Frontal cortex (tissue), 4 donors: ENCODE results near the gene NARS2. TPM values are rescaled to one million over a fixed set of nuclear protein-coding genes. Genes with fewer than 3 reads are reported as not detected.

ENCODE experiments used
- DNase-seq, 2 donors: peaks; one replicate each; pipeline ENCODE4 v3.0.0; 2012; ENCODE audit warnings: low spot score in 2 of 2
- FAIRE-seq: peaks from 2 replicates; lab custom pipeline; 2012; peaks lifted over from hg19 to GRCh38; lab: Jason Lieb, UNC
- total RNA-seq: library from RNA; depleted of rRNA; stranded (reverse); fragments of >200 nt; gene quantifications from one replicate; pipeline ENCODE4 v1.2.3, GENCODE V29; 2014
- donor health status: control.
- donor health status: control.
- donor health status: control.

Gene NARS2
- total RNA-seq, 1 donor from 2014 or later: 39.5 TPM

DNA sequence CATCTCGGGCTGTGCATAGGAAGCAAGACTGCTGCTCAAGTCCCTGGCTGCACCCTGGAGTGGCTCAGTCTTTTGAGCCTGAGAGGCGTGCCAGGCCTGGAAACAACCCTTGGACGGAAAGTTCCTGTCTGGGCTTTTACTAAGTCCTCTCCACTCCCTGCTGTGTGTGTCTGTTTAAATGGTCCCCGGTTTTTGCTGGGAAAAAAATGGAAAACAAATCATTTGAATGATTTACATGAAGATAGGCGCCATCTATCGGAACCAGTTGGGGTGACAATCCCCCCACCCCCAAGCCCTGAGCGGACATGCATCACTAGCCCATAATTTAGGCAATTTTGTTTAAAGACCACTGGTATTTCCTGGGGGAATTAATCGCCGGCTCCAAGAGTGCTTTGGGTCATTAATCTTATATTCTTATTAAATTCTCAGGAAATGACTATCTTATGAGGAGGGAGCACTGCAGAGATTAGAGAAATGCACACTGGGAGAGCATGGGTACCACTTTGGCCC, 154.4 kb downstream of the NARS2 start:
- DNase-seq (peak; percentile 45 to 54), FAIRE-seq (no peak)

DNA sequence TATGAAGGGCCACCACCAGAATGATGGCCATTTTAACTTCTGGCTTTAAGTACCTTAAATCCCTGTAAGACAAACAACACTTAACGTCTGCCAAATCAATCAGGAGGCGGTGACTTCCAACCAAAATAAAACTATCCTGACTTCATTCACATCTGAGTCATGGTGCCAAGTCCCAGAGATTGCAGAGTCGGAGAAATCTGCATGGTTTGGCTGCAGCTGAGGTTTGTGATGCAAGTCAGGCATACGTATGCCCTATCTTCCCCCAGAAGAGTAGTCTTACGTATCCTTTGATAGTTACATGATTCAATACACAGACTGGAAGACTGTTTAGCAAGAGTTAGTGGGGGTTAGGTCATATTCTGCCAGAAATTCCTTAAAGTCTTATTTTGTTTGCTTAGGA, 155.3 kb downstream of the NARS2 start:
- no peak for DNase-seq
- FAIRE-seq: no peak

DNA sequence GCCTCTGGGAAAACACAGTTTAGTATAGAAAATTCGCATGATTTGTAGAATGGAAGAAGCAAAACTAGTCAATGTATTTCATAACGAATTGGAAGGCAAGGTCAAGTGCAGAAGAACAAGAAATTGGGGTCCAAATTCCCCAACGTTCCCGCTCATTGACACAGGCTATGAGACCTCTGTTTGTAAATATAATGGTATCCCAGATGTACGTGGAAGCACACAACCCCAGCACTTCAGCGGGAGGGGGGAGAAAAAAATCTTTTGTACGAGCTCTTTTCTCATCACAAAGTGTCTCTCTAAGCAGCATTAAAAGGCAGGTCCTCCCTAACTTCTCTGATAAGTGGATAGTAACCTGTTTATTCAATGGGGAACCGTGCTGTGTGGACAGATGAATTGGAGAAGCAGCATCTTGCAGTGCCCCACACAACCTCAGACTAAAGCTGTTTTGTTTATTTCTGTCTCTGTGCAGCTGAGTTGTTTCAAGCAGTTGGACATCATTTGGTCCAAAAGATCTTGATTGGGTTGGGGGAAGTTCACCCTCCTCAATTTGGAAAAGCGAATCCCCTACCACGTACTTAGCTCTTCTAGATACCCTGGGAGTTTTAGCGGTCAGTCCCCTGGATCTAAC, 156.0 kb downstream of the NARS2 start:
- peak in 1 of 2 donors; percentile 23 for DNase-seq
- no peak for FAIRE-seq

DNA sequence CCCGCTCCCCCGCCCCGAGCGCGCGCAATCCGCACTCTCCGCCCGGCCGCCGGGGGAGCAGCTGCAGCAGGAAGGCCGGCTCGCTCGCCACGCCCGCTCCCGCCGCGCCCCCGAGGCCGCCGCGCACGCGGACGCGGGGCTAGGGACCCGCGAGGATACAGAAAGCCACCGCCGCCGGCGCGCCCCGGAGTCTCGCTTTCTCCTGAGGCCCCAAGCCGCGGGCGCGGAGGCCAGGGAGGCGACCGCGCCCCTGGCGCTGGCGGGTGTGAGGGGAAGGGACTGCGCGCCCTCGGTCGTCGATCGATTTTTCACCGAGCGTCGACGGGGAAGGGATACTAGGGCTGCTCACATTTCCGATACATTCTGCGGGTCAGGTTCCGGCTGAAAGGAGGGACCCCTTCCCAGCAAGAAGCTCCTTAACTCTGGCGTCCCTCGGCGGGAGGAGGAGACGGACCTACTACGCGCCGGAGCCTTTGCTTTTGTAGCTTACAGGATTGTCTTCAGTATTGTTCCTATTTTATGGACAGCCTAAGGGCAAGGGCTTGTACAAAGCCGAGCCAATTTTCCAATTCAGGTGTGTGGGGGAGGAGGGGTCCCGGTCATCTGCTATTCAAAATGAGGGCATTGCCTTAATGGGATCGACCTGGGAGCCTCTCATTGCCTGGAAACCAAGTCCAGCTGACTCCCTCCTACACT, 156.6 kb downstream of the NARS2 start:
- FAIRE-seq (no peak), DNase-seq (peak; percentile 80 to 88)

DNA sequence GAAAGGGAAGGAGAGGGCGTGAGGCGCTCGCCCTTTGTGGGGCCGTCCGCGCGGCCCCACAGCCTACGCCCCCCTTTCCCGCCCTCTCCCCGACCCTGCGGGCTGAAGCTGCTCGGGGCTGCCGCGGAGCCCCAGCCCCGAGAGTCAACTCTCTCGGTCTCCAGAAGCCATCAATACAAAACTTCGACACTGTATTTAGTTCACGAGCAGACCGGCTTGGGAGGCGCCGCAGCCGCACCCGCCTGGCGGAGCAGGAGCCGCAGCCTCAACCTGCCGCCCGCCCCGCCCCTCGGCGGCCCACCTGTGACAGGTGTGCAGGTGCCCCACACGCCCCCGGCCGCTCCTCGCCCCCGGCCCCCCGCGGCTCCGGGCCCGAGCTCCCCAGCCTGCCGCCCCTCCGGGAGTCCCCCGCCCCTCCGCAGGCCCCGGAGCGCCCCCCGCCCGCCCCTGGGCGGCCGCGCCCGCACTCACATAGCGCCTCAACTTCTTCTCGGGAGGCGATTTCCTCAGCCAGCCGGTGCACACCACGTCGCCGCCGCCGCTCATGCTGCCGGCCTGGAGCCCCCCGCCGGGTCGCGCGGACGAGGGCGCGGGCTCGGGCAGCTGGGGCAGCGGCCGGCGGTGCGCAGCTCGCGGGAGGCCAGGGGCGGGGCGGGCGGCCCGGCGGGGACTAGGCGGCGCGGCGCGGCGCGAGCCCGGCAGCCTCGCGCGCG, 157.3 kb downstream of the NARS2 start, which contains the start of gene GAB2:
TSS of gene GAB2 (minus strand) at position 646 of the 713 bp plus-strand sequence. CDS start at position 546, 100 bp downstream.
- DNase-seq: no peak
- FAIRE-seq: no peak

DNA sequence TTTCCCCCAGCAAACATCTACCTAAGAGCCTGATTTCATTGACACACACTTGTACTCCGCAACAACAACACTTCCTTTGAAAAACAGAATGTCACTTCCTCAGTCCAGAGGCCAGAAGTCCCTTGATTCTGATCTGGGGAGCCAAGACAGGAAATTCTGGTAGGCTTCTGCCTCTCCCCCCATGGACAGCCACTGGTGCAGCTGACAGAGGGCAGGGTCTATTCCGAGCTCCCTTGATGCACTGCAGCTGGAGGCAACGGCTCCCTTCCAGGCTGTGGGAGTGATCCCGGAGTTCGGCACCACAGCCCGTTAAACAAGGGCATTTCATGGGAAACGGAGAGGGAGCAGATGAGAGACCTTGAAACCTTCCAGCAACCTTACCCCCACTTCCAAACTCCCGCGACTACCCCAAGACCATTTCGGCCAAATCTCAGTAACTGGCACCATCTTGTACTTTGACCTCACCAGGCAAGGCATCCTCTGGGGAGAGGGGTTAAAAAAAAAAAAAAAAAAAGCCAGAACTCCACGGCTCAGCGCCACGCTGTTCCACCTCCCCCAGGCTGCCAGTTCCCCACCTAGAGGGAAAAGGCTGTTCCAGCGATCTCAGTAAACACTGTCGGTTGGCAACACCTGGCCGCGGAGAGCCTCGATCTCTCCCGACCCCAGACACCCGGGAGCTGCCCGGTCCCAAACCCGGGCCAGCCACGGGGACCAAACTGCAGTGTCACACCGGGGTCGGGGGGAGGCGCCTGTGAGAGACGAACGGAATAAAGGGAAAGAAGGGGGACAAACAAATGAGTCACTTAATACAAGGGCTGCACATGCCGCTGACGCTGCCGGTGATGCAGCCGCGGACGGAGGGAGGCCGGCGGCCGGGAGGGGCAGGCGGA, 158.1 kb downstream of the NARS2 start:
- FAIRE-seq (no peak), DNase-seq (peak; percentile 69 to 73)

DNA sequence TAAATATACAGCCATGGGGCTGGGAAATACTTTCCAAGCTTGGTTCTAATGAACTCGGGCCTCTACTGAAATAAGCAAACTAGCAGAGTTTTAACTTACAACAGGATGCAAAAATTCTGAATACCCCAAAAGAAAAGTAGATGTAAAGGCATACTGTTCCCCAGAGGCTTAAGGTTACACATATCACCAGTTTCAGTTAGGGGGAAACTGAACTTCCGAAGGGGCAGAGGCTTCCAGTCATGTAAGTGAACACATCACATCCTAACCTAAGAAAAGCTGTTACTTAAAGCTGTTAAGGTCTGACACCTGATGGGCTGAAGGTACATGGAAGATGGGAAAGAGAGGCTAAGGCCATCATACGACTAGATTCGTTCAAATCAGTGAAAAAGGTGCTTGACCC, 159.3 kb downstream of the NARS2 start:
- no peak for DNase-seq
- no peak for FAIRE-seq

DNA sequence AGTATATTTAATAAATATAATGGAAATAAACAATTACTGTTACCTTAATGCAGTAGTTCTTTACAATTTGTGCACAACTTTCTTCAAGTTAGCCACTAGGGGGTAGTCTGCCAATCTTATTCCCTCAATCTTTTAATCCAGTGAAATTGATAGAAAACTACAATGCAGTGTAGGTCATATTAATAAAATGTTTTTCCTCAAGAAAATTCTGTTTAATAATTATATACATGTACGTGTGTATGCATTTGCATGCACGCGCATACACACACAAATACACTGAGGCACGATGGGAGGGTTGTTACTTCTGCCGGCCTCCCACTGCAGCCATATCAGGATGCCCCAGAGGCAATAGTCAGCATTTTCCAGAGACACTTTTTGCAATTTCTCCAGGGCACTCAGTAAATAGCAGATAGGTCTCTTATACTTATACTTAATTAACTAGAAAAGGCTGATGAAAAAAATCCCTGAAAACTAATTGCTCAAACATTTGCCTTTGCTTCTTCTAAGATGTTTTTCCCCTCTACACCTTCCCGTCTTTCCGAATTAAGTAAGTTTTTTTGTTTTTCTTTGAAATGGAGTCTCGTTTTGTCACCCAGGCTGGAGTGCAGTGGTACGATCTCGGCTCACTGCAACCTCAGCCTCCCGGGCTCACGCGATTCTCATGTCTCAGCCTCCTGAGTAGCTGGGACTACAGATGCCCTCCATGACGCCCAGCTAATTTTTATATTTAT, 160.2 kb downstream of the NARS2 start:
- FAIRE-seq: no peak
- no peak for DNase-seq

DNA sequence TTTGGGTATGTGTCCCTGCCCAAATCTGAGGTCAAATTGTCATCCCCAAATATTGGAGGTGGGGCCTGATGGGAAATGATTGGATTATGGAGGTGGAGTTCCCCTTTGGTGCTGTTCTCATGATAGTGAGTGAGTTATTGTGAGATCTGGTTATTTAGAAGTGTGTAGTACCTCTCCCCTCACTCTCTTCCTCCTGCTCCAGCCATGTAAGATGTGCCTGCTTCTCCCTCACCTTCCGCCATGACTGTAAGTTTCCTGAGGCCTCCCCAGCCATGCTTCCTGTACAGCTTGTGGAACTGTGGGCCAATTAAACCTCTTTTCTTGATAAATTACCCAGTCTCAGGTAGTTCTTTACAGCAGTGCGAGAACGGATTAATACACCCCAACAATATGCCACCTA, 166.0 kb downstream of the NARS2 start:
- no peak for FAIRE-seq
- no peak for DNase-seq

DNA sequence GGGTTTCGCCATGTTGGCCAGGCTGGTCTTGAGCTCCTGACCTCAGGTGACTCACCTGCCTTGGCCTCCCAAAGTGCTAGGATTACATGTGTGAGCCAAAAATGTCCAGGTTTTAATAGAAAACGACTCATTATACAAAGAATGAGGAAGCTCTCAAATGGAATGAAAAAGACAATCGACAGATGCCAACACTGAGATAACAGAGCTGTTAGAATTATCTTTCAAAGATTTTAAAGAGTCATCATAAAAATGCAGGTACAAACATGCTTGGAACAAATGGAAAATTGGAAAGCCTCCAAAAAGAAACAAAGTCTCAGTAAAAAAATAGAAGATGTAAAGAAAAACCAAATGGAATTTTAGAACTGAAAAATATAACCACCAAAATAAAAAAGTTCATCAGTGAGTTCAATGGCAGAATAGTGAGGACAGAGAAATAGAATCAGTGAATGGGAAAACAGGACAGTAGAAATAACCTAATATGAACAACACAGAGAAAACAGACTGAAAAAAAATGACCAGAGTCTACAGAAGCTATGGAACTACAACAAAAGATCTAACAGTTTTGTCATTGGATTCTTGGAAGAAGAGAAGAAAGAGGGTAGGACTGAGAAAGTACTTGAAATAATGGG, 168.0 kb downstream of the NARS2 start:
- FAIRE-seq: no peak

DNA sequence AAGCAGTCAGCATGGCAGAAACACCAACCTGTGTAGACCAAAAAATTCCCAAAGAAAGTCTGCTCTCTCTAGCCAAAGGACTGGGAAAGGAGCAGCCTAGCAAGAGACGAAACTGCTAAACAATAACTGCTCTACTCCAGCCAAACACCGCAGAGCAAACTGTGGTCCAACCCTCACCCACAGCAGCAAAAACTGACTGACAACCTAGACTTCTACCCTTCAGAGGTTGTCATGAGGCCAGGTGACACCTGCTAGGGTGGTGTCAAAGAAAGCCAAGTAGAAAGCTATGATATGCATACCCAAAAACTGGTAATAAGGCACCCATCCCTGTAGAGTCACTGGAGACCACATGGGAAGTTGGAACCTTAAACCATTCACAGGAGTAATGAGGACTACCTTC, 168.9 kb downstream of the NARS2 start:
- DNase-seq (no peak), FAIRE-seq (no peak)

More for the DNA sequence above, 168.0 kb downstream of the NARS2 start:
- no peak for DNase-seq

DNA sequence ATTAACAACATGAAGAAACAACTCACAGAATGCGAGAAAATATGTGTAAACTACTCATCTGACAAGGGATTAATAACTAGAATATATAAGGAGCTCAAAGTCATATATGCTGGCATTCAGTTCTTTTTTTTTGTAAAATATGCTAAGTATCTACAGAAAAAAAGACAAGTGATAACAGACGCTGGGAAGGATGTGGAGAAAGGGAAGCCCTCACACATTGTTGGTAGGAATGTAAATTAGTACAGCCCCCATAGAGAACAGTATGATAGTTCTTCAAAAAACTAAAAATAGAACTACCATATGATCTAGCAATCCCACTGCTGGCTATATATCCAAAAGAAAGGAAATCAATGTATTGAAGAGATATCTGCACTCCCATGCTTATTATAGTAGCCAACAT, 170.9 kb downstream of the NARS2 start:
- no peak for FAIRE-seq

DNA sequence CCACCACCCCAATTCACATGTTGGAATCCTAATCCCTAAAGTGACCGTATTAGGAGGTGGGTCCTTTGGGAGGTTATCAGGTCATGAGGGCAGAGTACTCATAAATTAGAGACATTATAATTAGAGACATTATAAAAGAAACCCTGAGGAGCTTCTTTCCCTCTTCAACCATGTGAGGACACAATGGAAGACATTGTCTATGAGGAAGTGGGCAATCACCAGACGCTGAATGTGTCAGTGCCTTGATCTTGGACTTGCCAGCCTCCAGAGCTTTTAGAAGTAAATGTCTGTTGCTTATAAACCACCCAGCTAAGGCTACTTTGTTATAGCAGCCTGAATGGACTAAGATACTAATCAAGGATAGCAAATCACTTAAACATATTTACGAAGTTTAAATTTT, 171.8 kb downstream of the NARS2 start:
- FAIRE-seq (no peak), DNase-seq (no peak)

More for the DNA sequence above, 170.9 kb downstream of the NARS2 start:
- DNase-seq: no peak

DNA sequence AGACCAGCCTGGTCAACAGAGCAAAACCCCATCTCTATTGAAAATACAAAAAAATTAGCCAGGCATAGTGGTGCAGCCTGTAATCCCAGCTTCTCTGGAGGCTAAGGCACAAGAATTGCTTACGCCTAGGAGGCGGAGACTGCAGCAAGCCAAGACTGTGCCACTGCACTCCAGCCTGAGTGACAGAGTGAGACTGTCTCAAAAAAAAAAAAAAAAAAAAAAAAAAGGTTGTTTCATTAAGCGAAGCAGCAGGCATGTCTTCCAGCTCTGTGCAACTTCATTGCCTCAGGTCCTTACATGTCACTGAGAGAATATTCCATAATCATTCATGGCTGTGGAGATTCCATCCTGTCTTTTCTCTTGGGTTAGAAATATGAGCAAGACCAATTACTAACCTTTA, 174.0 kb downstream of the NARS2 start:
- DNase-seq (no peak), FAIRE-seq (no peak)

DNA sequence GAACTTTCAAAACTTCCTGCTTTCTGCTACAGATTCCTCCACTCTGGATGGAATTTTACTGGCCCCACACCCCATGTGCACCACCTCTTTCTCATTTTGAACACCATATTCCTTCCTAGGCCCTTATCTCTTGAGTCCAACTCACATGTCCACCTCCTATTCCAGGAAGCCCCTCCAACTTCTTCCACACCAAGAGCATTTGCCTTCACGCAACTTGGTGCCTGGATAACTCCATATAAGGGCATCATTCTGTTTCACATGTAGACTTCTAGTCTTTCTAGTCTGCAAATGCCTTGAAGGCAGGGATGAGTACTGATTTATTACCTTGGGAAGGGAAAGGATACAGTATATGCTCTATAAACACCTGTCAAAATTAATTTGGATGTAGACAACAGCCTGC, 174.5 kb downstream of the NARS2 start:
- DNase-seq: no peak
- FAIRE-seq: no peak

DNA sequence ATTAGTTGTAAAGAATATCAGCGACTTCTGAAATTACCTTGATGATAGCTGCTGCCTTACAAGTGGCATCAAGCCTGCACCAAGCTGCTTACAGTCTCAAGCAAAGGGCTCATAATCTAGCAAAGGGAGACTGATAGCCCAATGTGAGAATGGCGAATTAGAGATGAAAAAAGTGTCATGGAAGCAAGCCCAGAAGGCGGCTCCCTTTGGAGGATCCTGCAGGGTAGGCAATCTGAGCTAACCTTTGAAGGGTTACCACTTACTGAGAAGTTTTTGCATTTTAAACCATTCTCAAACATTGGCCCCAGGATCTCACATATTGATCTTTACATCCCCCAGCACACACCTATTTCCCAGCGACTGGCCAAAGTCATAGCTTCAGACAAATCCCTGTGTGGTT, 175.5 kb downstream of the NARS2 start:
- FAIRE-seq (no peak), DNase-seq (no peak)

DNA sequence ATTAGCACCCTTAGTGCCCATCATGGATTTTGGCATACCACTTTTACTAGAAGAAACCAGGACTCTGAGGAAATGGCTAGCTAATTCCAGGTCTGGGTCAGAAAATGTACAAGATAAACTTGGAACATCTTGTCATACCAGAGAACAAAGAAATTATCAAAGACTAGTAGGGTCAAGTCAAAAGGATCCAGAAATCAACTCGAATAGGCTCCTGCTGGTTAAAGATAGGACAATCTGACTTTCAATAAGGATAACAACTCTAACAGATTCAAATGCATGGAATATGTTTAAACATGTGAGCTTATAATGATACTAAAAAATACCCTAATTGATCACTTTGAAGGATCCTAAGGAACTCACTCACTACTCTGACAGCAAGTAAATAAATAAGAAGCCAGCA, 175.9 kb downstream of the NARS2 start:
- no peak for DNase-seq
- no peak for FAIRE-seq

DNA sequence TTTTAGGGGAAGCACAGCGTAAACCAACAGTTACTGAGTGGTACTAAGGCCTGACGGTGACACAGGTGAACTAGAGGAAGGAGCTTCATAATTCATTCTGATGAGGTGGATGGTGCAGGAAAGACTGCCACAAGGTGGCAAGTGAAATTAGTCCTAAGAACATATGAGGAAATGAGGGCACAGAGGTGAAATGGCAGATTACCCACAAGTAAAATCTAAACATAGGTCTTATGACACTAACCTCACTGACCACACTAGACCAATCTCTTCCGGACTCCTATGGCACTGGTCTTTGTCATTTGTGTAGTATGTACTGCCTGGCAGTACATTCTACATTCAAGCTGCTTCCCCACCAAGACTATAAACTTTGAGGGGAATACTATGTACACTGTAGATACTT, 177.3 kb downstream of the NARS2 start:
- no peak for FAIRE-seq
- DNase-seq: no peak

DNA sequence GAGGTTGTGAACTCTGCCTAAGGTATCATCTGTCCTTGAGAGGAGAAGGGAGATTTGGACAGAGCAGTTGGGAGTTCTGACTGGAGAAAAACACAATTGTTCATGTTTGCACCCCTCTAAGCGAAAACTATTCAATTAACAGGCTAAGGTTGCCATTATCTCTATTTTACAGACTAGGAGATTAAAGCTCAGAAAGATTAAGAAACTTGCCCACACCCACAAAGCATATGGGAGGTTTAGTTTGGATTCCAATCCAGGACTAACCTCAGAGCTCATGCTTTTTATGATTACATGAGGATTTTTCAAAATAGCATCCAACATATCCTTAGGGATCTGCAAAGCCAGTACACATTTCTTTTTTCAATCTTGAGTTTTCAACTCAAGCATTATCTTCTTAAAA, 179.1 kb downstream of the NARS2 start:
- no peak for DNase-seq
- no peak for FAIRE-seq
